Epidermal melanocyte (primary cell): ENCODE measurements around the gene ANKMY1.

Experiments
- DNase-seq: peaks from one replicate; pipeline ENCODE4 v3.0.0; 2011; ENCODE audit warnings: low spot score; ENCODE audit not compliant: insufficient read length

ANKMY1 gene

GRCh38 chr2:240436683-240437550 is 120.9 kb downstream of the ANKMY1 start:
- no peak for DNase-seq

- no peak for DNase-seq
These were observed 121.7 kb downstream of the ANKMY1 start for GRCh38 chr2:240435948-240436682.

DNA sequence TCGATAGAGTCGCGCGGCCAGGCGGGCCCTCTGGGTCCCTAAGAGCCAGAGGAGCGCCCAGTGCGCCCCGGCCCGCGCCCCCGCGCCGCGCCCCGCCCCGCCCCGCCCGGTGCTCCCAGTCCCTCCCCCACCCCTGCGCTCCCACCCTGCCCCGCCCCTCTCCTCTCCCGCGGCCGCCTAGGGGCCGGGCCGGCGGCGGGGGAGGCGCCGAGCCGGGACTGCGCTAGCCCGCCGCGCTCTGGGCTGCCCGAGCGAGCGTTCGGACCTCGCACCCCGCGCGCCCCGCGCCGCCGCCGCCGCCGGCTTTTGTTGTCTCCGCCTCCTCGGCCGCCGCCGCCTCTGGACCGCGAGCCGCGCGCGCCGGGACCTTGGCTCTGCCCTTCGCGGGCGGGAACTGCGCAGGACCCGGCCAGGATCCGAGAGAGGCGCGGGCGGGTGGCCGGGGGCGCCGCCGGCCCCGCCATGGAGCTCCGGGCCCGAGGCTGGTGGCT is 122.3 kb downstream of the ANKMY1 start, which contains the start of gene GPC1:
TSS of gene GPC1 (plus strand) at position 207 of the 491 bp plus-strand sequence. CDS start at position 463, 256 bp downstream.
- peak; percentile 88 for DNase-seq

DNA sequence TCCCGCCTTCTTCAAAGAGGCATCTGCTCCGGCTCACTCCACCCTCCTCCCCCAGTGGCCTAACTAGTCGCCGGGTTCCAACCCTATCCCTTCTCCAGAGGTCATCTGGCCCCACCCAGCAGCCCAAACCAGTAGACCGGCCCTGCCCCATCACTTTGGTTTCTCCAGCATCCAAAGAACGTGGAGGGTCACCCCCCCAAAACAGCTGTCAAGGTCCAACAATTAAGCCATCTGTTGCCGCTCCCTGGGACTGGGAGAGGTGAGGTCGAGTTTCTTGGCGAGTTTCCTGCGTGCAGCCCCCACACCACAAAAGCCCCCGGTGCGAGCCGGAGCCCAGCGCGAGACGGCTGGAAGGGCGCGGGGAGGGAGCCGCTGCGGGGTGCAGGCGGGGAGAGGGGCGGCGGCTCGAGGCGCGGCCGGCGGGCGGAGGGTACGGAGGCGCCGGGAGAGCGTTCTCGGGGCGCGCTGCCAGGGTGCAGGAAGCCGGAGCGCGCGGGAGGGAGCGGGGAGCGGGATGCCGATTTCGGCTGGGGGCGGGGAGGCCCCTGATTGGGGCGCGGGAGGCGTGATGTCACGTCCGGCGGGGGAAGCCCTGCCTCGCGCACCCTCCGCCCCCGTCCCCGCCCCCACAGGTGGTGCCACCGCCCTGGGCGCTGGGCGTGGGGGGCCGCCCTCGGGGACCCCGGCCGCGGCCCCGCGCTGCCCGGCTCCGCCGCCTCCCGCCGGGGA is 122.9 kb downstream of the ANKMY1 start:
- DNase-seq: peak; percentile 98

GRCh38 chr2:240433973-240434727 is 123.6 kb downstream of the ANKMY1 start:
- DNase-seq: no peak

DNA sequence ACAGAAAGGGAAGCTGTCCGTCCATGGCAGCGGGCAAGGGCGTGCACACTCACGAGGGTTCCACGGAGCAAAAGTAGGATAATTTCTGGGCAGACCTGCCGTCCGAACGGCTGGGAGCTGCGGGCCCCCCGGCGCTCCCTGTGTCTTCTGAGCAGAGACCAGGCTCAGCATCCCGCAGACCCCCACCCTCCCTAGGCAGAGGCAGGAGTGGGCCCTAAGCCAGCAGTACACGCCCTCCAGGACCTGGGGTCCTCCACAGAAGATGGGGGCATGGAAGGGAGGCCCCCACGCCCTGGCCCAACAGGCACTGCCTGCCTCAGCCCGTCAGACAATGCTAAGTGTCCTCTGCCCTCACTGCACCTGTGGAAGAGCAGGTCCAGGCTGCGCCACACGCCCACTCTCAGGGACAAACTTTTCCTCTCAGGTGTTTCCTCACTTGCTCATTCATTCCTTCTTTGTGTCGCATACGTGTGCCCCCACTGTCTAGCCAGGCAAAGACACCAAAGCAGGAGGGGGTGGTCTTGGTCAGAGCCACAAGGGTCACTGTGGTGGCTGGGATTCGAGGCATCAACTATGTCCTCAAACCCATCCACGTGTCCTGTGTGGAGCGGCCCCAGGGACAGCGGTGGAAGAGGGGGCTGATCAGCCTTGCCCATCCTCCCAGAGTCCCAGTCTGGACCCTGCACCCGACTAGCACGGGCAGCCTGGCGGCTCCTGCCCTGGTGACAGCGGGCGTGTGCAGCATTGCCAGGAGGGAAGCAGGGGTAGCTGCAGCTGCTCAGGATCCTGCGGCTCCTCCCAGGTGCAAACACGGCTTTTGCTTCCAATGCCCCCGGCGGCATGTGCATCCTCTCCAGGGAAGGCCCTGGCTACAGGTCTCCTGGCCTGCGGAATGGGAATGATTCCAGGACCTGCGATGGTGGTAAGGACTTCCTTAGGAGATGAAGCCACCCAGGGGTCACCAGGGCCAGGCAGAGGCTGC is 124.7 kb downstream of the ANKMY1 start:
- DNase-seq: no peak

- no peak for DNase-seq
These were observed 125.4 kb downstream of the ANKMY1 start for GRCh38 chr2:240432430-240432819.

DNA sequence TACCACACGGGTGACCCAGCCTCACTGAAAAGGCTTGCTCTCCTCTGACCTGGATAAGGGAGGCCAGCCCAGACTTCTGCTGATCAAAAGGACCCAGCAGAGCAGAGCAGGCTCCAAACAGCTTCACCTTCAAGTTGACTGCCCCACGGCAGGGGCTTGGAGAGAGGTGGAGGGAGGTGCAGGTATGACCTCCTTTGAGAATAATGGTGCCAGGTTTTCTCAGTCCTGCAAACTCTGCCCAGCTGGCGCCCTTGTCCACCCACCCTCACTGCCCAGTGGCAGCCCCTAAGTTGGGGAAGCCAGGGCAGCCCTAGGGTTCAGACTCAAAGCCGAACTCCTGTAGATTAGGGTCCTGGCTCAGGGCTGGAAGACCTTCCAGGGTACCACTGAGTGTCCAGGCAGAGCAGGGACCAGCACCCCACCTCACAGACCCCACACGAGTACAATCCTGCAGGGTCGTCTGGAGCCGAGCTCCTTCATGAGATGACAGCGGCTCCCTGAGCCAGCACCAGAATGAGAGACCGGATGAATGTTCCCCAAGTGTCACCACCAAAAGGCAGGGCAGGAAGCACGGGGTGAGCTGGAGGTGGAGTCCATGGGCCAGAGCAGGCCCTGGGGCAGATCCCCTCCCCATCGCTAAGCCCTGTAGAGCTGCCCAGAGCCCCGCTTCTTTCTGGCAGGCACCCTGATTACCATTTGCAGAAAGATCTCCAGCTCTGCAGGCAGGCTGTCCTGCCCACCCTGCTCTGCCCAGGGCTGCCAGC is 125.9 kb downstream of the ANKMY1 start:
- no peak for DNase-seq

DNA sequence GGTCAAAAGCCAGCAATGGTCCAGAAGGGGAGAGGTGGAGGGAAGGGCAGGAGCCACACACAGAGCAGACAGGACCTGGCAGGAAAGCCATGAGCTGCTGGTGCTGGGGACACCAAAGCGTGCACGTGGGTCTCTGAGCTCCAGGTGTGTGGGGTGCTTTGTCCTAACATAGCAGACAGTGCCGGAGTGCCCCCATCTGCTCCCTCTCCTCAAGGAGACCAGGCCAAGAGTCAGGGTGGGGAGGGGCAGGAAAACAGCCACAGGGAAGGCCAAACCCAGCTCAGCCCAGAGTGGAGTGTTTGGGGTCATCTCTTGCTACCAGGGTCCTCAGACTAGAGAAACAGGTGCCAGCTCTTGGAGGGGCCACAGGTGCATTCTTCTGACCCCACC is 126.5 kb downstream of the ANKMY1 start:
- no peak for DNase-seq

DNA sequence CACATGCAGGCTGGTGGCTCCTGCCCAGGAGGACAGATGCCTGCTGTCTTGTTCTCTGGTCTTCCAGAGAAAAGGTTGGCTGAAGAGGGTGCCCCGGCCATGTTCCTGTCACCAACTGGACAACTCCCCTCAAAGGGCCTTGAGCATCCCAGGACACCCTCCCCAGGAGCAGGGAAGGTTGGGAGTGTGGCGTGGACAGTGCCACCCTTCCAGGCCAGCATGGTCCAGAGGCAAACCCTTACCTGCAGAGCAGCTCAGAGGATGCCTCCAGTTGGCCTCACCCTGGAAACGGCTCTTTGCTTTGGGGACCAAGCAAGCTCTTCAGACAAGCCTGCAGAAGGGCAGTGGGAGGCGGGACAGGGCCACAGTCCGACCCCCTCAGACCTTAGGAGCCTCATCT is 127.2 kb downstream of the ANKMY1 start:
- DNase-seq: no peak

- no peak for DNase-seq
These were observed 127.8 kb downstream of the ANKMY1 start for GRCh38 chr2:240429872-240430491.
